ENCODE results near the gene MITF. TPM values are rescaled to one million over a fixed set of nuclear protein-coding genes. Genes with fewer than 3 reads are reported as not detected.

Gene MITF
- total and polyA plus RNA-seq, 2 of the 4 experiments (the other 2 are of a cell fraction) = 6.5 to 16.7 TPM

DNA sequence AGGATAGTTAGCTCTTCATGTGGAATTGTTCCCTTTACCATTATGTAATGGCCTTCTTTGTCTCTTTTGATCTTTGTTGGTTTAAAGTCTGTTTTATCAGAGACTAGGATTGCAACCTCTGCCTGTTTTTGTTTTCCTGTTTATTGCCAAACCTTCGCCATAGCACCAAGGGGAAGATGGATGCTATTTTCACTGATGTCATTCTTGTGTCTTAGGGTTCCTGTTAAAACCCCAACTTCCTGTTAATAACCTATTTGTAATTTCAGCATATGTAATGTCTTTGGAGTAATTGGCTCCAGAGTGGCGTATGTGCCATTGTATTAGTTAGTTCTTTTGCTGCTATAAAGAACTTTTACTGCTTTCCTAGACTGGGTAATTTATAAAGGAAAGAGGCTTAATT is 271.1 kb downstream of the MITF start:
- H3K56ac ChIP-seq (ENCODE audit: extremely low read depth, insufficient read depth, low read length) = no peak overlapping the region
- ChIA-PET POLR2A (ENCODE audit: unreplicated experiment) (no interaction called here), CTCF (no interaction called here)
- H2AFZ ChIP-seq (replicated peaks; ENCODE audit: low read length, poor library complexity) = no peak overlapping the region
- H3K4me1 ChIP-seq (ENCODE audit: control insufficient read depth, insufficient read depth, low read length) = peaks cover 2% of the 10 kb centered on the region; the same call in 1 of the 2 replicates
- no peak overlapping the region for H2BK120ac ChIP-seq (ENCODE audit: low read depth, low read length)
- H3K9ac ChIP-seq (ENCODE audit: low read depth, low read length) = no peak overlapping the region
- H3K9me3 ChIP-seq (ENCODE audit: control insufficient read depth, insufficient read depth, low read length) = no peaks in the 10 kb centered on the region
- no peak overlapping the region for H3K4ac ChIP-seq (ENCODE audit: low read depth, low read length)
- no peak overlapping the region for H3K23ac ChIP-seq (ENCODE audit: low read depth, low read length)
- no peak overlapping the region for H4K8ac ChIP-seq (ENCODE audit: low read depth in 2 of 2, low read length in 2 of 2)
- DNase-seq = no peak
- no peak overlapping the region for H3K27ac ChIP-seq (ENCODE audit: insufficient read depth, low read length)
- in situ Hi-C loops (cut with MboI; ENCODE audit: low sequenced_read_pairs) (no loop called here), dilution Hi-C loops (cut with HindIII; ENCODE audit: low sequenced_read_pairs, unreplicated experiment) (no loop called here), intact Hi-C loops (cut with micrococcal nuclease) (no loop called here)
- no peak overlapping the region for H3K18ac ChIP-seq (ENCODE audit: low read depth, low read length)
- no peak overlapping the region for H3K4me3 ChIP-seq (ENCODE audit: insufficient read depth, low read depth, low read length)
- WGBS, 2 experiments (ENCODE audit: extremely low coverage in 2 of 2, insufficient read length in 1 of 2) = no CpG with 5 or more reads among the region's 2 CpGs
- no peak overlapping the region for H4K91ac ChIP-seq (ENCODE audit: insufficient read depth, low read depth, low read length)
- ATAC-seq (ENCODE audit: low read depth) = no peak
- H2BK20ac ChIP-seq (ENCODE audit: low read depth, low read length) = no peak overlapping the region
- no peaks in the 10 kb centered on the region for H3K36me3 ChIP-seq (ENCODE audit: control insufficient read depth, insufficient read depth, low read length)
- H2BK5ac ChIP-seq (ENCODE audit: low read depth, low read length, poor library complexity, severe bottlenecking) = no peak overlapping the region
- H3K4me2 ChIP-seq (ENCODE audit: low read depth, low read length) = no peak overlapping the region
- no peak overlapping the region for H4K5ac ChIP-seq (ENCODE audit: low read depth, low read length)
- no peaks in the 10 kb centered on the region for H3K27me3 ChIP-seq (ENCODE audit: control insufficient read depth, insufficient read depth, low read length)
- H3K9me1 ChIP-seq (ENCODE audit: insufficient read depth, low read length) = no peaks in the 10 kb centered on the region
- H3K14ac ChIP-seq (replicated peaks; ENCODE audit: low read depth, low read length) = no peak overlapping the region
- H2AK5ac ChIP-seq (ENCODE audit: low read depth, low read length) = no peak overlapping the region
- BruUV-seq (replicated peaks) = no TSS peak
- H2AK9ac ChIP-seq (replicated peaks; ENCODE audit: low read depth, low read length, poor library complexity) = no peak overlapping the region
- H3K79me1 ChIP-seq (ENCODE audit: low read depth in 1 of 2, low read length in 2 of 2) = no peaks in the 10 kb centered on the region
- no peak for TF ChIP-seq RFX5 (IDR thresholded peaks at IDR 0.05; ENCODE audit: low read depth, low read length)
- no peak for TF ChIP-seq NFE2L2 (IDR thresholded peaks at IDR 0.05; ENCODE audit: low read depth, low read length)
- no peak for TF ChIP-seq MXI1 (IDR thresholded peaks at IDR 0.05; ENCODE audit: borderline replicate concordance, low read depth, low read length)
- TF ChIP-seq FOS (IDR thresholded peaks at IDR 0.05; ENCODE audit: low read depth, low read length) = no peak
- TF ChIP-seq MAFK (IDR thresholded peaks at IDR 0.05; ENCODE audit: low read depth, low read length) = no peak
- TF ChIP-seq, protein P1, sequence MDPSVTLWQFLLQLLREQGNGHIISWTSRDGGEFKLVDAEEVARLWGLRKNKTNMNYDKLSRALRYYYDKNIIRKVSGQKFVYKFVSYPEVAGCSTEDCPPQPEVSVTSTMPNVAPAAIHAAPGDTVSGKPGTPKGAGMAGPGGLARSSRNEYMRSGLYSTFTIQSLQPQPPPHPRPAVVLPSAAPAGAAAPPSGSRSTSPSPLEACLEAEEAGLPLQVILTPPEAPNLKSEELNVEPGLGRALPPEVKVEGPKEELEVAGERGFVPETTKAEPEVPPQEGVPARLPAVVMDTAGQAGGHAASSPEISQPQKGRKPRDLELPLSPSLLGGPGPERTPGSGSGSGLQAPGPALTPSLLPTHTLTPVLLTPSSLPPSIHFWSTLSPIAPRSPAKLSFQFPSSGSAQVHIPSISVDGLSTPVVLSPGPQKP (IDR thresholded peaks at IDR 0.05; ENCODE audit: borderline replicate concordance, low read depth, low read length) = no peak
- TF ChIP-seq, protein P2, sequence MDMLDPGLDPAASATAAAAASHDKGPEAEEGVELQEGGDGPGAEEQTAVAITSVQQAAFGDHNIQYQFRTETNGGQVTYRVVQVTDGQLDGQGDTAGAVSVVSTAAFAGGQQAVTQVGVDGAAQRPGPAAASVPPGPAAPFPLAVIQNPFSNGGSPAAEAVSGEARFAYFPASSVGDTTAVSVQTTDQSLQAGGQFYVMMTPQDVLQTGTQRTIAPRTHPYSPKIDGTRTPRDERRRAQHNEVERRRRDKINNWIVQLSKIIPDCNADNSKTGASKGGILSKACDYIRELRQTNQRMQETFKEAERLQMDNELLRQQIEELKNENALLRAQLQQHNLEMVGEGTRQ (IDR thresholded peaks at IDR 0.05; ENCODE audit: low read depth, low read length) = no peak
- TF ChIP-seq MAZ (IDR thresholded peaks at IDR 0.05; ENCODE audit: borderline replicate concordance, low read depth, low read length) = no peak
- TF ChIP-seq, protein P3, sequence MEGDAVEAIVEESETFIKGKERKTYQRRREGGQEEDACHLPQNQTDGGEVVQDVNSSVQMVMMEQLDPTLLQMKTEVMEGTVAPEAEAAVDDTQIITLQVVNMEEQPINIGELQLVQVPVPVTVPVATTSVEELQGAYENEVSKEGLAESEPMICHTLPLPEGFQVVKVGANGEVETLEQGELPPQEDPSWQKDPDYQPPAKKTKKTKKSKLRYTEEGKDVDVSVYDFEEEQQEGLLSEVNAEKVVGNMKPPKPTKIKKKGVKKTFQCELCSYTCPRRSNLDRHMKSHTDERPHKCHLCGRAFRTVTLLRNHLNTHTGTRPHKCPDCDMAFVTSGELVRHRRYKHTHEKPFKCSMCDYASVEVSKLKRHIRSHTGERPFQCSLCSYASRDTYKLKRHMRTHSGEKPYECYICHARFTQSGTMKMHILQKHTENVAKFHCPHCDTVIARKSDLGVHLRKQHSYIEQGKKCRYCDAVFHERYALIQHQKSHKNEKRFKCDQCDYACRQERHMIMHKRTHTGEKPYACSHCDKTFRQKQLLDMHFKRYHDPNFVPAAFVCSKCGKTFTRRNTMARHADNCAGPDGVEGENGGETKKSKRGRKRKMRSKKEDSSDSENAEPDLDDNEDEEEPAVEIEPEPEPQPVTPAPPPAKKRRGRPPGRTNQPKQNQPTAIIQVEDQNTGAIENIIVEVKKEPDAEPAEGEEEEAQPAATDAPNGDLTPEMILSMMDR (conservative IDR thresholded peaks at IDR 0.05; ENCODE audit: low read depth, low read length) = no peak
- no peak for TF ChIP-seq RCOR1 (IDR thresholded peaks at IDR 0.05; ENCODE audit: insufficient replicate concordance, low read length)
- TF ChIP-seq CEBPB (IDR thresholded peaks at IDR 0.05; ENCODE audit: low read depth, low read length) = no peak
- TF ChIP-seq RAD21 (IDR thresholded peaks at IDR 0.05; ENCODE audit: low read length) = no peak
- no peak for TF ChIP-seq POLR2A (IDR thresholded peaks at IDR 0.05; ENCODE audit: low read depth, low read length)
- TF ChIP-seq SMC3 (IDR thresholded peaks at IDR 0.05; ENCODE audit: low read depth, low read length) = no peak
- TF ChIP-seq BHLHE40 (IDR thresholded peaks at IDR 0.05; ENCODE audit: low read depth, low read length) = no peak
- no peaks in the 10 kb centered on the region for H4K20me1 ChIP-seq (ENCODE audit: insufficient read depth, low read length)
- H2BK15ac ChIP-seq (ENCODE audit: low read depth, low read length) = no peak overlapping the region

Data from IMR-90 (cell line).